CD14-positive monocyte (primary cell): Measurements from ENCODE around the gene MCF2L. TPM values are rescaled to one million over a fixed set of nuclear protein-coding genes. Genes with fewer than 3 reads are reported as not detected.

Experiments used
- DNase-seq, 3 donors: peaks; one replicate each; pipeline ENCODE4 v3.0.0-alpha.2; 2011 to 2022
- H2AFZ ChIP-seq: 2 replicates; pipeline ENCODE4 v1.6.0; 2012; ENCODE audit warnings: mild to moderate bottlenecking, low read depth, low read length, inconsistent platforms; ENCODE audit not compliant: insufficient read depth, poor library complexity, severe bottlenecking
- H3K27ac ChIP-seq, 2 donors: 1 replicate in 1 of 2; 2 replicates in 1 of 2; pipeline ENCODE4 v1.5.1; 2012 to 2013; ENCODE audit warnings: low read length in 2 of 2, control low read depth in 1 of 2, inconsistent platforms in 1 of 2, low read depth in 1 of 2, mild to moderate bottlenecking in 1 of 2
- H3K27me3 ChIP-seq, 2 donors: one replicate each; pipeline versions ENCODE4 v1.6.0 to v1.6.1; 2011 to 2013; ENCODE audit warnings: low read length in 2 of 2; ENCODE audit not compliant: control insufficient read depth in 2 of 2, insufficient read depth in 2 of 2
- H3K36me3 ChIP-seq, 2 donors: replicated peaks in 1 of 2; 1 replicate in 1 of 2; 2 replicates in 1 of 2; pipeline versions ENCODE4 v1.5.1 to v1.6.1; 2012 to 2013; ENCODE audit warnings: low read length in 2 of 2, control low read depth in 1 of 2, inconsistent platforms in 1 of 2, mild to moderate bottlenecking in 1 of 2; ENCODE audit not compliant: insufficient read depth in 2 of 2, control insufficient read depth in 1 of 2
- H3K4me1 ChIP-seq, 2 donors: 1 replicate in 1 of 2; 2 replicates in 1 of 2; pipeline versions ENCODE4 v1.5.1 to v1.6.1; 2012 to 2013; ENCODE audit warnings: low read length in 2 of 2, control low read depth in 1 of 2, inconsistent platforms in 1 of 2, mild to moderate bottlenecking in 1 of 2, moderate library complexity in 1 of 2; ENCODE audit not compliant: insufficient read depth in 2 of 2, control insufficient read depth in 1 of 2
- H3K4me2 ChIP-seq: replicated peaks from 2 replicates; pipeline ENCODE3; 2012; ENCODE audit warnings: low read length, moderate library complexity, mild to moderate bottlenecking; ENCODE audit not compliant: poor library complexity, severe bottlenecking; ENCODE audit errors: extremely low read depth
- H3K4me3 ChIP-seq, 3 experiments: fragments of 200-600 bp in 1 of 3; sonication (generic) in 1 of 3; replicated peaks in 1 of 3; 1 replicate in 2 of 3; 2 replicates in 1 of 3; pipeline ENCODE4 v1.5.1; 2011 to 2013; ENCODE audit warnings: low read length in 3 of 3, mild to moderate bottlenecking in 3 of 3, control low read depth in 2 of 3, low read depth in 2 of 3, inconsistent platforms in 1 of 3, moderate library complexity in 1 of 3
- H3K79me2 ChIP-seq: 2 replicates; pipeline ENCODE4 v1.6.0; 2012; ENCODE audit warnings: mild to moderate bottlenecking, control low read depth, inconsistent platforms, low read length, moderate library complexity; ENCODE audit not compliant: insufficient read depth
- H3K9ac ChIP-seq: 2 replicates; pipeline ENCODE4 v1.6.0; 2017; ENCODE audit warnings: low read length, mild to moderate bottlenecking; ENCODE audit not compliant: insufficient read depth, poor library complexity, severe bottlenecking
- H3K9me3 ChIP-seq, 2 donors: replicated peaks in 1 of 2; 1 replicate in 1 of 2; 2 replicates in 1 of 2; pipeline versions ENCODE4 v1.5.1 to v1.6.1; 2012 to 2013; ENCODE audit warnings: low read length in 2 of 2, control low read depth in 1 of 2; ENCODE audit not compliant: control insufficient read depth in 1 of 2, insufficient read depth in 1 of 2
- H4K20me1 ChIP-seq: 2 replicates; pipeline ENCODE4 v1.6.0; 2012; ENCODE audit warnings: mild to moderate bottlenecking, low read length, control low read depth, moderate library complexity; ENCODE audit not compliant: insufficient read depth
- H3K27ac Mint-ChIP-seq, 7 donors: one replicate each; pipeline ENCODE4 v1.8.0; 2020; ENCODE audit warnings: mild to moderate bottlenecking in 7 of 7, mixed read lengths in 7 of 7, moderate library complexity in 6 of 7, inconsistent platforms in 2 of 7
- H3K27me3 Mint-ChIP-seq, 3 donors: one replicate each; pipeline ENCODE4 v1.8.0; 2021 to 2022; ENCODE audit warnings: low read depth in 3 of 3, mild to moderate bottlenecking in 3 of 3, mixed read lengths in 3 of 3, moderate library complexity in 3 of 3, inconsistent platforms in 1 of 3
- H3K36me3 Mint-ChIP-seq, 2 donors: one replicate each; pipeline ENCODE4 v1.8.0; 2020; ENCODE audit warnings: mixed read lengths in 2 of 2, inconsistent platforms in 1 of 2, mild to moderate bottlenecking in 1 of 2
- H3K4me1 Mint-ChIP-seq: one replicate; pipeline ENCODE4 v1.8.0; 2020; ENCODE audit warnings: mild to moderate bottlenecking, mixed read lengths
- H3K4me3 Mint-ChIP-seq, 2 donors: one replicate each; pipeline ENCODE4 v1.8.0; 2020; ENCODE audit warnings: mild to moderate bottlenecking in 2 of 2, mixed read lengths in 2 of 2, moderate library complexity in 1 of 2
- H3K9me3 Mint-ChIP-seq, 7 donors: one replicate each; pipeline ENCODE4 v1.8.0; 2020 to 2022; ENCODE audit warnings: mixed read lengths in 7 of 7, mild to moderate bottlenecking in 6 of 7, moderate library complexity in 6 of 7, inconsistent platforms in 2 of 7
- WGBS: methylation state at CpG from one replicate; pipeline ENCODE4 v1.1.5; 2013; ENCODE audit warnings: missing lambda C conversion rate; ENCODE audit not compliant: insufficient coverage; 5-methylcytosine and 5-hydroxymethylcytosine counted together
- intact Hi-C, 2 donors: fragments of 100-400 bp; cut with micrococcal nuclease; formaldehyde crosslinking; loops; one replicate each; pipeline versions ENCODE4 v1.15.0 to v1.15.1; 2023
- polyA plus RNA-seq, 3 donors: library from polyadenylated mRNA; depleted of rRNA in 1 of 3; unstranded in 2 of 3; stranded (reverse) in 1 of 3; fragments of 300-500 nt in 2 of 3; fragments of >200 nt in 1 of 3; fragmentation: Illumina TruSeq in 2 of 3; gene quantifications; 1 replicate in 2 of 3; 2 replicates in 1 of 3; pipeline ENCODE4 v1.2.3, GENCODE V29; 2012 to 2021
- TF ChIP-seq, protein P1 (sequence below): fragments of 200-600 bp; IDR thresholded peaks from one replicate; pipeline ENCODE4 v1.8.0; 2022; ENCODE audit warnings: antibody characterized with exemption, mild to moderate bottlenecking

MCF2L gene
- polyA plus RNA-seq, 3 donors: not detected

DNA sequence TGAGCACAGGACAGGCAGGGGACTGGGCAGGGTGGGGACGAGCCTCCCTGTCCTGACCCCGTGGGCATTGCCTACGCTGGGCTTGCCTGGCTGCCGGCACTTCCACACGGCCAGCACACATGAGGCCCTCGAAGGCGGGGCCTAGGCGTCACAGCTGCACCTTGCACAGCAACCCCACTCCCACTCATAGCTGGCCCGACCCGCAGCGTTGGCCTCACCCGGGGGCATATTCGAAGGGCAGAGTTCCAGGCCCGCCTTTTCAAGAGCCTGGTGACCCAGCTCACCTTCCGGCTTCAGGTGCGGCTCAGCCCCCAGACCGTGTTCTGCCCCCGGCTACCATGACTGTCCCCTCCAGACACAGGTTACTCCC is 172.6 kb downstream of the MCF2L start:
- TF ChIP-seq, protein P1, sequence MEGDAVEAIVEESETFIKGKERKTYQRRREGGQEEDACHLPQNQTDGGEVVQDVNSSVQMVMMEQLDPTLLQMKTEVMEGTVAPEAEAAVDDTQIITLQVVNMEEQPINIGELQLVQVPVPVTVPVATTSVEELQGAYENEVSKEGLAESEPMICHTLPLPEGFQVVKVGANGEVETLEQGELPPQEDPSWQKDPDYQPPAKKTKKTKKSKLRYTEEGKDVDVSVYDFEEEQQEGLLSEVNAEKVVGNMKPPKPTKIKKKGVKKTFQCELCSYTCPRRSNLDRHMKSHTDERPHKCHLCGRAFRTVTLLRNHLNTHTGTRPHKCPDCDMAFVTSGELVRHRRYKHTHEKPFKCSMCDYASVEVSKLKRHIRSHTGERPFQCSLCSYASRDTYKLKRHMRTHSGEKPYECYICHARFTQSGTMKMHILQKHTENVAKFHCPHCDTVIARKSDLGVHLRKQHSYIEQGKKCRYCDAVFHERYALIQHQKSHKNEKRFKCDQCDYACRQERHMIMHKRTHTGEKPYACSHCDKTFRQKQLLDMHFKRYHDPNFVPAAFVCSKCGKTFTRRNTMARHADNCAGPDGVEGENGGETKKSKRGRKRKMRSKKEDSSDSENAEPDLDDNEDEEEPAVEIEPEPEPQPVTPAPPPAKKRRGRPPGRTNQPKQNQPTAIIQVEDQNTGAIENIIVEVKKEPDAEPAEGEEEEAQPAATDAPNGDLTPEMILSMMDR: no peak
- Histone ChIP-seq H3K4me2 (no peak overlapping the region), H4K20me1 (no peaks in the 10 kb centered on the region), H3K4me1 (no peaks in the 10 kb centered on the region), H3K9me3 (no peaks in the 10 kb centered on the region), H3K4me3 (no peak overlapping the region), H3K36me3 (no peaks in the 10 kb centered on the region), H3K9ac (no peak overlapping the region), H3K79me2 (no peaks in the 10 kb centered on the region), H3K27ac (no peak overlapping the region), H2AFZ (no peak overlapping the region), H3K27me3 (no peaks in the 10 kb centered on the region)
- Mint-ChIP-seq H3K9me3 (peaks cover 2 to 8% (median 5%) of the 10 kb centered on the region in 7 donors), H3K27ac (no peak overlapping the region), H3K4me1 (peaks cover 2% of the 10 kb centered on the region), H3K4me3 (no peak overlapping the region), H3K36me3 (no peaks in the 10 kb centered on the region), H3K27me3 (peaks cover 5 to 7% (median 7%) of the 10 kb centered on the region in 3 donors)
- intact Hi-C loops: no loop called here
- DNase-seq: no peak
- 97% methylated on average over 18 of the region's 18 CpGs for WGBS

DNA sequence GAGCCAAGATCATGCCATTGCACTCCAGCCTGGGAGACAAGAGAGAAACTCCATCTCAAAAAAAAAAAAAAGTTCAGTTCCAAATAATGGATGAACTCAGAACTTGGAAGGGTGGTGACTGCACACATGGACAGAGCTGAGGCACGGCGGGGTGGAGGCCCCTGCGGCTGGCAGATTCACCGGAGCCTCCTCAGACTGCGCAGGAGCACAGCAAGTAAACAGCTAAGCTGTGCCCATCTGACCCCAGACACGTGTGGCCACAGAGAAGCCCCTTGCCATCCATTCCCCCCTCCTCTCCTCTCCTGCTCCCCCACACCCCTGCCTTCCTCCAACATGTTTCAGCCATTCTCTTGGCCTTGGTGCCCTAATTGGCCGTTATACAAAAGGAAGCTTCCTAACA is 173.9 kb downstream of the MCF2L start:
- WGBS: 95% methylated on average over 7 of the region's 7 CpGs
- DNase-seq: no peak
- intact Hi-C loops: no loop called here
- Mint-ChIP-seq H3K4me1 (peaks cover 2% of the 10 kb centered on the region), H3K4me3 (no peak overlapping the region), H3K27ac (no peak overlapping the region), H3K27me3 (peaks cover 5 to 8% (median 7%) of the 10 kb centered on the region in 3 donors), H3K36me3 (no peaks in the 10 kb centered on the region), H3K9me3 (peaks cover 2 to 8% (median 5%) of the 10 kb centered on the region in 7 donors)
- H3K27ac ChIP-seq: no peak overlapping the region
- H3K9ac ChIP-seq: no peak overlapping the region
- TF ChIP-seq, protein P1: no peak
- H3K9me3 ChIP-seq: no peaks in the 10 kb centered on the region
- H3K4me1 ChIP-seq: no peaks in the 10 kb centered on the region
- no peaks in the 10 kb centered on the region for H4K20me1 ChIP-seq
- H3K36me3 ChIP-seq: no peaks in the 10 kb centered on the region
- H3K4me2 ChIP-seq: no peak overlapping the region
- no peaks in the 10 kb centered on the region for H3K79me2 ChIP-seq
- H3K4me3 ChIP-seq: no peak overlapping the region
- H3K27me3 ChIP-seq: no peaks in the 10 kb centered on the region
- no peak overlapping the region for H2AFZ ChIP-seq
